Omental fat pad (tissue), 4 donors: Measurements from ENCODE around the gene HADHA. TPM values are rescaled to one million over a fixed set of nuclear protein-coding genes. Genes with fewer than 3 reads are reported as not detected.
"Not testable (repeated sequence)": the region's sequence is repeated elsewhere in the genome, so short reads cannot be mapped to it uniquely, and the experiment has no call there.

Source experiments
- ATAC-seq: fragments of 150-250 bp; one replicate; pipeline ENCODE4 v1.9.1; 2016; ENCODE audit warnings: mild to moderate bottlenecking, moderate library complexity; ENCODE audit not compliant: low FRiP score
- DNase-seq: peaks from one replicate; pipeline ENCODE4 v3.0.0-alpha.2; 2019; ENCODE audit warnings: low spot score
- CTCF ChIP-seq, 3 donors: fragments of 450-650 bp; IDR thresholded peaks; one replicate each; pipeline ENCODE4 v1.5.1; 2016 to 2017; ENCODE audit warnings: antibody characterized with exemption in 3 of 3, mild to moderate bottlenecking in 3 of 3, moderate library complexity in 2 of 3
- total RNA-seq, 4 donors: library from RNA; depleted of rRNA; stranded (reverse); fragments of >200 nt; gene quantifications; one replicate each; pipeline ENCODE4 v1.1.0, GENCODE V29; 2016

The HADHA gene
- total RNA-seq, 4 donors from 2014 or later = 144 to 196 (median 159) TPM

- ATAC-seq (no peak), DNase-seq (no peak)
- no peak for TF ChIP-seq CTCF (IDR thresholded peaks at IDR 0.05)
Observed at GRCh38 chr2:26269571-26270158, 25.2 kb upstream of the HADHA start.

- not testable (repeated sequence) for DNase-seq
- peak; percentile 6 for ATAC-seq
Observed at GRCh38 chr2:26268670-26269385, 24.4 kb upstream of the HADHA start.

GRCh38 chr2:26268213-26268612 lies 23.8 kb upstream of the HADHA start:
- no peak for DNase-seq
- ATAC-seq = peak; percentile 73
- no peak for TF ChIP-seq CTCF (IDR thresholded peaks at IDR 0.05)

- not testable (repeated sequence) for DNase-seq, ATAC-seq
Observed at GRCh38 chr2:26258836-26259235, 14.4 kb upstream of the HADHA start.

- no peak for TF ChIP-seq CTCF (IDR thresholded peaks at IDR 0.05)
- no peak for DNase-seq
- no peak for ATAC-seq
Observed at GRCh38 chr2:26255759-26256384, 11.4 kb upstream of the HADHA start.

GRCh38 chr2:26251893-26252292 lies 7.5 kb upstream of the HADHA start:
- TF ChIP-seq CTCF (IDR thresholded peaks at IDR 0.05) = no peak
- DNase-seq = no peak
- no peak for ATAC-seq

GRCh38 chr2:26249625-26250024 lies 5.2 kb upstream of the HADHA start:
- DNase-seq (no peak), ATAC-seq (no peak)
- no peak for TF ChIP-seq CTCF (IDR thresholded peaks at IDR 0.05)

- ATAC-seq = no peak
- no peak for TF ChIP-seq CTCF (IDR thresholded peaks at IDR 0.05)
Observed at GRCh38 chr2:26246818-26247217, 2.4 kb upstream of the HADHA start.

More at GRCh38 chr2:26246818-26247217, 2.4 kb upstream of the HADHA start:
- DNase-seq = no peak
